B cell (primary cell): ENCODE data around the gene TRPM8. TPM values are rescaled to one million over a fixed set of nuclear protein-coding genes. Genes with fewer than 3 reads are reported as not detected.

Experiments used
- ATAC-seq: fragments of 200-7000 bp; cut with Tn5 transposase; one replicate; pipeline ENCODE4 v1.10.0; 2021; ENCODE audit warnings: low read depth, mild to moderate bottlenecking, moderate number of reproducible peaks, moderate library complexity
- CTCF ChIA-PET: fragments of 350-600 bp; sonication (Branson Sonifier 250); formaldehyde crosslinking; loops from one replicate; lab custom pipeline; 2021; ENCODE audit warnings: antibody characterized with exemption, inconsistent platforms; lab: Charles Lee
- POLR2A ChIA-PET: fragments of 350-600 bp; sonication (Branson Sonifier 250); formaldehyde crosslinking; loops from one replicate; lab custom pipeline; 2021; ENCODE audit warnings: antibody characterized with exemption; lab: Charles Lee
- DNase-seq: peaks from one replicate; pipeline ENCODE4 v3.0.0; 2013
- H2AFZ ChIP-seq: 2 replicates; pipeline ENCODE4 v1.6.1; 2012; ENCODE audit warnings: mild to moderate bottlenecking, low read depth, low read length; ENCODE audit not compliant: insufficient read depth, poor library complexity, severe bottlenecking
- H3K27ac ChIP-seq, 2 donors: 1 replicate in 1 of 2; 2 replicates in 1 of 2; pipeline ENCODE4 v1.5.1; 2012 to 2013; ENCODE audit warnings: low read length in 2 of 2, mild to moderate bottlenecking in 2 of 2, moderate library complexity in 1 of 2
- H3K27me3 ChIP-seq, 4 experiments: fragments of 200-600 bp in 1 of 4; sonication (generic) in 1 of 4; replicated peaks in 1 of 4; 1 replicate in 2 of 4; 2 replicates in 2 of 4; pipeline versions ENCODE4 v1.6.1 to v1.7.0; 2013 to 2016; ENCODE audit warnings: low read length in 3 of 4, mild to moderate bottlenecking in 2 of 4, mixed read lengths in 1 of 4, moderate library complexity in 1 of 4; ENCODE audit not compliant: insufficient read depth in 4 of 4, control insufficient read depth in 3 of 4; ENCODE audit errors: control extremely low read depth in 1 of 4
- H3K36me3 ChIP-seq, 2 experiments: replicated peaks in 1 of 2; 1 replicate in 1 of 2; 2 replicates in 1 of 2; pipeline versions ENCODE4 v1.6.1 to v1.7.1; 2013; ENCODE audit warnings: low read length in 1 of 2; ENCODE audit not compliant: insufficient read depth in 2 of 2, control insufficient read depth in 1 of 2; ENCODE audit errors: control extremely low read depth in 1 of 2, extremely low read depth in 1 of 2
- H3K4me1 ChIP-seq, 2 donors: fragments of 200-600 bp in 1 of 2; sonication (generic) in 1 of 2; 1 replicate in 1 of 2; 2 replicates in 1 of 2; pipeline versions ENCODE4 v1.5.1 to v1.6.1; 2013 to 2017; ENCODE audit warnings: low read length in 2 of 2; ENCODE audit not compliant: control insufficient read depth in 2 of 2, insufficient read depth in 2 of 2
- H3K4me2 ChIP-seq: replicated peaks from 2 replicates; pipeline ENCODE3; 2012; ENCODE audit warnings: mild to moderate bottlenecking, low read depth, low read length; ENCODE audit not compliant: poor library complexity, severe bottlenecking
- H3K4me3 ChIP-seq, 5 experiments: fragments of 200-600 bp in 1 of 5; sonication (generic) in 1 of 5; 1 replicate in 3 of 5; 2 replicates in 2 of 5; pipeline versions ENCODE4 v1.5.1 to v1.7.0; 2011 to 2016; ENCODE audit warnings: low read length in 4 of 5, mild to moderate bottlenecking in 4 of 5, low read depth in 2 of 5, control low read depth in 1 of 5, moderate library complexity in 1 of 5; ENCODE audit not compliant: insufficient read depth in 1 of 5; ENCODE audit errors: control extremely low read depth in 1 of 5, extremely low read depth in 1 of 5
- H3K79me2 ChIP-seq: fragments of 200-600 bp; sonication (generic); one replicate; pipeline ENCODE4 v1.6.0; 2016; ENCODE audit warnings: low read length; ENCODE audit not compliant: control insufficient read depth, insufficient read depth
- H3K9ac ChIP-seq: fragments of 200-600 bp; sonication (generic); 2 replicates; pipeline ENCODE4 v1.6.1; 2017; ENCODE audit warnings: mild to moderate bottlenecking, low read length, moderate library complexity
- H3K9me3 ChIP-seq, 3 donors: one replicate each; pipeline versions ENCODE4 v1.6.1 to v1.7.1; 2013; ENCODE audit warnings: low read length in 2 of 3; ENCODE audit not compliant: control insufficient read depth in 2 of 3, insufficient read depth in 1 of 3; ENCODE audit errors: control extremely low read depth in 1 of 3
- H4K20me1 ChIP-seq: 2 replicates; pipeline ENCODE4 v1.6.0; 2012; ENCODE audit warnings: mild to moderate bottlenecking, low read length; ENCODE audit not compliant: insufficient read depth, control insufficient read depth, poor library complexity, severe bottlenecking
- H3K27ac Mint-ChIP-seq: one replicate; pipeline ENCODE4 v1.8.0; 2021; ENCODE audit warnings: mixed read lengths
- H3K27me3 Mint-ChIP-seq: one replicate; pipeline ENCODE4 v1.8.0; 2021; ENCODE audit warnings: mixed read lengths
- H3K4me1 Mint-ChIP-seq: one replicate; pipeline ENCODE4 v1.8.0; 2021; ENCODE audit warnings: mixed read lengths
- H3K4me3 Mint-ChIP-seq: one replicate; pipeline ENCODE4 v1.8.0; 2021; ENCODE audit warnings: mixed read lengths
- H3K9me3 Mint-ChIP-seq: one replicate; pipeline ENCODE4 v1.8.0; 2022; ENCODE audit warnings: mixed read lengths; ENCODE audit not compliant: insufficient read depth
- EZH2 ChIP-seq: IDR thresholded peaks from 2 replicates; pipeline ENCODE4 v1.6.1; 2012; ENCODE audit warnings: borderline replicate concordance, low read depth, mild to moderate bottlenecking, moderate library complexity, low read length; ENCODE audit not compliant: insufficient read depth, poor library complexity, severe bottlenecking
- WGBS: methylation state at CpG from one replicate; pipeline ENCODE4 v1.1.5; 2013; ENCODE audit warnings: missing lambda C conversion rate; ENCODE audit not compliant: insufficient coverage; 5-methylcytosine and 5-hydroxymethylcytosine counted together
- intact Hi-C: fragments of 100-400 bp; cut with micrococcal nuclease; formaldehyde crosslinking; loops from one replicate; pipeline ENCODE4 v1.10.0; 2022
- polyA plus RNA-seq: library from polyadenylated mRNA; depleted of rRNA; stranded (reverse); fragments of >200 nt; gene quantifications from 2 replicates; pipeline ENCODE4 v1.2.3, GENCODE V29; 2012
- total RNA-seq, 2 donors: library from RNA; stranded (reverse); fragments of 120-200 nt in 1 of 2; gene quantifications; 1 replicate in 1 of 2; 2 replicates in 1 of 2; pipeline versions ENCODE4 v1.2.3 to v1.2.4, GENCODE V29; 2013 to 2022
- TF ChIP-seq, protein P1 (sequence below): fragments of 200-600 bp; IDR thresholded peaks from one replicate; pipeline ENCODE4 v1.8.0; 2022; ENCODE audit warnings: antibody characterized with exemption, mild to moderate bottlenecking

Gene TRPM8
- total and polyA plus RNA-seq, 2 donors (not counting 1 experiment from before 2014, with no cell fraction given), result not detected

DNA sequence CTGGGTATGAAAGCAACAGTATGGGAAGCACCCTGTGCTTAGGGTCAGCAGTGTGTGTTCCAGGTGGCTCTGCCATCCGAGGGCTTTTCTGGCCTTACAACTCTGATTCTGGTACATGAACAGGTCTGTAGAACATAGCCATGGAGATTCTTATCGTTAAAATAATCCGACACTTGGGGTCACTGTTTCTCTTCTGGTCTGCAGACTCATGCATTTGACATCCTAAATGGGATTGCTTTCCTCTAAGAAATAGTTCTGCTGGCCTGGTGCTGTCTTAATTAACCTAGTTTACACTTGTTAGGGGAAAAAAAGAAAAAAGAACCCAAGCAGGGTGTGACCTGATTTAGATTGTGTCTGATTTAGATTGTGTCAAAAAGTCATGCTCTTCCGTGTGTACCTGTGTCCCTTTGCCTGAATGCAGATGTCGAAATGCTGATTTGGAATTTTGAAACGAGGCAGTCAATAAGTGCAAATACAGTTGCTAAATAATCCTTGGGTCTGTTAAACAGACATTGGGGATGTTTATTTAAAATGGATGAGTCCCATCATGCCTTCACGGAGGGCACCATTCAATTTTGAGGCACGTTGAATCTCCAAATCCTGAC is 59.6 kb downstream of the TRPM8 start:
- Histone ChIP-seq H4K20me1 (no peaks in the 10 kb centered on the region), H3K79me2 (no peaks in the 10 kb centered on the region), H3K4me3 (no peak overlapping the region), H2AFZ (no peak overlapping the region), H3K27me3 (peaks cover 0 to 20% (median 8%) of the 10 kb centered on the region in 4 experiments), H3K9ac (no peak overlapping the region), H3K36me3 (no peaks in the 10 kb centered on the region), H3K4me2 (no peak overlapping the region), H3K4me1 (no peaks in the 10 kb centered on the region), H3K27ac (no peak overlapping the region), H3K9me3 (no peaks in the 10 kb centered on the region)
- intact Hi-C loops, result loop anchor here (1.0 to 2.0 kb wide), 2 partner anchors 159 to 1140 kb away; no protein-coding TSS in a partner anchor
- no peaks in the 10 kb centered on the region for H3K9me3 Mint-ChIP-seq
- DNase-seq, result peak; percentile 68
- ChIA-PET CTCF (interaction anchor here (0.6 to 3.7 kb wide), 4 partner anchors 10 to 568 kb away, joined by 3 to 23 read pairs (median 8); no protein-coding TSS in a partner anchor), POLR2A (no interaction called here)
- H3K4me1 Mint-ChIP-seq, result no peaks in the 10 kb centered on the region
- H3K4me3 Mint-ChIP-seq, result no peak overlapping the region
- 53% methylated on average over 6 of the region's 8 CpGs for WGBS
- TF ChIP-seq, protein P1, sequence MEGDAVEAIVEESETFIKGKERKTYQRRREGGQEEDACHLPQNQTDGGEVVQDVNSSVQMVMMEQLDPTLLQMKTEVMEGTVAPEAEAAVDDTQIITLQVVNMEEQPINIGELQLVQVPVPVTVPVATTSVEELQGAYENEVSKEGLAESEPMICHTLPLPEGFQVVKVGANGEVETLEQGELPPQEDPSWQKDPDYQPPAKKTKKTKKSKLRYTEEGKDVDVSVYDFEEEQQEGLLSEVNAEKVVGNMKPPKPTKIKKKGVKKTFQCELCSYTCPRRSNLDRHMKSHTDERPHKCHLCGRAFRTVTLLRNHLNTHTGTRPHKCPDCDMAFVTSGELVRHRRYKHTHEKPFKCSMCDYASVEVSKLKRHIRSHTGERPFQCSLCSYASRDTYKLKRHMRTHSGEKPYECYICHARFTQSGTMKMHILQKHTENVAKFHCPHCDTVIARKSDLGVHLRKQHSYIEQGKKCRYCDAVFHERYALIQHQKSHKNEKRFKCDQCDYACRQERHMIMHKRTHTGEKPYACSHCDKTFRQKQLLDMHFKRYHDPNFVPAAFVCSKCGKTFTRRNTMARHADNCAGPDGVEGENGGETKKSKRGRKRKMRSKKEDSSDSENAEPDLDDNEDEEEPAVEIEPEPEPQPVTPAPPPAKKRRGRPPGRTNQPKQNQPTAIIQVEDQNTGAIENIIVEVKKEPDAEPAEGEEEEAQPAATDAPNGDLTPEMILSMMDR, result peak; percentile 67
- no peak for TF ChIP-seq EZH2
- peaks cover 61% of the 10 kb centered on the region for H3K27me3 Mint-ChIP-seq
- ATAC-seq, result no peak
- no peak overlapping the region for H3K27ac Mint-ChIP-seq

DNA sequence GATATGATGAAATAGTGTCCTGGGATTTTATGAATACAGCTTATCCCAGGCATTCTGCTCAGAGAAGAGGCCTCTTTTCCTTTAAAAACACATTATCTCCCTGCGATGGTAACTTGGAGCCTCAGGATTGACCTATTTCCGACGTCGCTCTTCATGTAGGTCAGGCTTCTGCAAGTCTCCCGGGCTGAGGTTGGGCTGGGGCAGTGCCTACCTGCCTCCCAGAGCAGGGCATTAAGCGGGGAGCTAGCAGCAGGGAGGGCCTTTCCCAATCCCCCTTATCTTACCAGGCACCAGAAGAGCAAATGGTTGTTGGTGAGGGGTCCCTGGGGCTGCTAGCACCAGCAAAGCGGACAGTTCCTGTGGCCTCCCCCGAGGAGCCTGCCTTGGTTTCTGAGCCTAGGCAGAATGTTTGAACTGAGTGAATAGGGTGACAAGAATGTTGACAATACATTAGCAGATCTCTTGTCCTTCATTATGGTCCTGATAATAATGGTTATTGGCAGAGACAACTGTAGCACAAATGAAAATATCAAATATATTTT is 60.2 kb downstream of the TRPM8 start:
- Histone ChIP-seq H3K27me3 (peaks cover 0 to 20% (median 8%) of the 10 kb centered on the region in 4 experiments), H3K9me3 (no peaks in the 10 kb centered on the region), H3K27ac (no peak overlapping the region), H3K36me3 (no peaks in the 10 kb centered on the region), H3K4me2 (no peak overlapping the region), H3K4me1 (no peaks in the 10 kb centered on the region), H3K4me3 (no peak overlapping the region), H3K9ac (no peak overlapping the region), H3K79me2 (no peaks in the 10 kb centered on the region), H2AFZ (no peak overlapping the region), H4K20me1 (no peaks in the 10 kb centered on the region)
- ChIA-PET CTCF (interaction anchor here (1.6 to 3.7 kb wide), 3 partner anchors 10 to 568 kb away, joined by 3 to 23 read pairs (median 14); no protein-coding TSS in a partner anchor), POLR2A (no interaction called here)
- no peak for DNase-seq
- 98% methylated on average over 5 of the region's 8 CpGs for WGBS
- Mint-ChIP-seq H3K4me3 (no peak overlapping the region), H3K27me3 (peaks cover 61% of the 10 kb centered on the region), H3K4me1 (no peaks in the 10 kb centered on the region), H3K27ac (no peak overlapping the region), H3K9me3 (no peaks in the 10 kb centered on the region)
- TF ChIP-seq, protein P1, result no peak
- TF ChIP-seq EZH2, result no peak
- no peak for ATAC-seq
- intact Hi-C loops, result loop anchor here (2.0 kb wide), 1 partner anchor 1139 kb away; no protein-coding TSS in a partner anchor
